ENCODE measurements around the gene RPL14. TPM values are rescaled to one million over a fixed set of nuclear protein-coding genes. Genes with fewer than 3 reads are reported as not detected.

RPL14 gene
- total RNA-seq, 1 donor from 2014 or later = 1,554 TPM

DNA sequence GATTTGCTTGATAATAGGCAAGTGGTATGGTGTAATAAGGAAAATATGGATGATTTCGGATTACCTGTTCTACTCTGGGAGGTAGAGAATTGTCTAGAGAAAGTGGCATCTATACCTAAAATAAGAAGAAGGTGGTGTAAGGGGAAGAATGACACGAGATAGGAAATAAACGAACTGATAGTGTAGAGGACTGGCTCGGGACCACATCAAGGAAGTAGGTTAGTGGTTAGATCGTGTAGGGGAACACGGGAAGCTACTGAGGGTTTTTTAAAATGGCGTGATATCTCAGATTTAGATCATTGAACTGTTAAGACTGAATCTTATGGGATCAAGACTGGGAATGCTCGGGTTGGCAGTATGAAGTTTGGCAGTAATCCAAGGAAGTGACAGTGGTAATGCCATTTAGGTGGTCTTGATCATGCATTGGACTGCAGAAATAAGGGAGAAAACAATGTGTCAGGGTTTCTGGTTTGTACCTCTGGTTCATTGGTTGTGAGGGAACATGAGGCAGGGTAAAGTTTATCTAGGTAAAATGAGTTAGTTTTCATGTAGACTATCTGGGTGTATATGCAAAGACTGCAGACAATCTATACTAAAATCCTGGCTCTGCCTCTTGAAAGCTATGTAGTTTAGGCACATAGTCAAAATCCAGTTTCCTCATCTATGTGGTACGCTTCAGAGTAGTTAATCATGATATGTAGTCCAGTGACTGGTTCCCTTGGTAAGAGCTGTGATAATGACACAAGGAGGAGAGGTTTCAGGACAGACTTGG lies 7.4 kb downstream of the RPL14 start:
- H3K9me3 ChIP-seq = no peaks in the 10 kb centered on the region
- H3K4me3 ChIP-seq = no peak overlapping the region
- no peaks in the 10 kb centered on the region for H3K4me1 ChIP-seq
- TF ChIP-seq, protein P1, sequence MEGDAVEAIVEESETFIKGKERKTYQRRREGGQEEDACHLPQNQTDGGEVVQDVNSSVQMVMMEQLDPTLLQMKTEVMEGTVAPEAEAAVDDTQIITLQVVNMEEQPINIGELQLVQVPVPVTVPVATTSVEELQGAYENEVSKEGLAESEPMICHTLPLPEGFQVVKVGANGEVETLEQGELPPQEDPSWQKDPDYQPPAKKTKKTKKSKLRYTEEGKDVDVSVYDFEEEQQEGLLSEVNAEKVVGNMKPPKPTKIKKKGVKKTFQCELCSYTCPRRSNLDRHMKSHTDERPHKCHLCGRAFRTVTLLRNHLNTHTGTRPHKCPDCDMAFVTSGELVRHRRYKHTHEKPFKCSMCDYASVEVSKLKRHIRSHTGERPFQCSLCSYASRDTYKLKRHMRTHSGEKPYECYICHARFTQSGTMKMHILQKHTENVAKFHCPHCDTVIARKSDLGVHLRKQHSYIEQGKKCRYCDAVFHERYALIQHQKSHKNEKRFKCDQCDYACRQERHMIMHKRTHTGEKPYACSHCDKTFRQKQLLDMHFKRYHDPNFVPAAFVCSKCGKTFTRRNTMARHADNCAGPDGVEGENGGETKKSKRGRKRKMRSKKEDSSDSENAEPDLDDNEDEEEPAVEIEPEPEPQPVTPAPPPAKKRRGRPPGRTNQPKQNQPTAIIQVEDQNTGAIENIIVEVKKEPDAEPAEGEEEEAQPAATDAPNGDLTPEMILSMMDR (IDR thresholded peaks at IDR 0.05) = no peak
- H3K27me3 ChIP-seq = no peaks in the 10 kb centered on the region
- no peak for ATAC-seq
- no peak for DNase-seq
- intact Hi-C loops (cut with DNase I) = no loop called here
- peaks cover 65% of the 10 kb centered on the region for H3K36me3 ChIP-seq
- no peak overlapping the region for H3K27ac ChIP-seq

GRCh38 chr3:40465111-40465407 lies 7.9 kb downstream of the RPL14 start:
- TF ChIP-seq, protein P1 (IDR thresholded peaks at IDR 0.05) = no peak
- Histone ChIP-seq H3K36me3 (peaks cover 60% of the 10 kb centered on the region), H3K4me3 (no peak overlapping the region), H3K27ac (no peak overlapping the region), H3K4me1 (no peaks in the 10 kb centered on the region), H3K9me3 (no peaks in the 10 kb centered on the region), H3K27me3 (no peaks in the 10 kb centered on the region)
- no peak for ATAC-seq
- intact Hi-C loops (cut with DNase I) = no loop called here
- DNase-seq = no peak

- H3K4me1 ChIP-seq = no peaks in the 10 kb centered on the region
- intact Hi-C loops (cut with DNase I) = no loop called here
- DNase-seq = no peak
- H3K27ac ChIP-seq = no peak overlapping the region
- H3K27me3 ChIP-seq = no peaks in the 10 kb centered on the region
- no peak overlapping the region for H3K4me3 ChIP-seq
- H3K36me3 ChIP-seq = peaks cover 56% of the 10 kb centered on the region
- TF ChIP-seq, protein P1 (IDR thresholded peaks at IDR 0.05) = no peak
- no peak for ATAC-seq
- no peaks in the 10 kb centered on the region for H3K9me3 ChIP-seq
Observed at GRCh38 chr3:40465456-40465855, 8.3 kb downstream of the RPL14 start.

DNA sequence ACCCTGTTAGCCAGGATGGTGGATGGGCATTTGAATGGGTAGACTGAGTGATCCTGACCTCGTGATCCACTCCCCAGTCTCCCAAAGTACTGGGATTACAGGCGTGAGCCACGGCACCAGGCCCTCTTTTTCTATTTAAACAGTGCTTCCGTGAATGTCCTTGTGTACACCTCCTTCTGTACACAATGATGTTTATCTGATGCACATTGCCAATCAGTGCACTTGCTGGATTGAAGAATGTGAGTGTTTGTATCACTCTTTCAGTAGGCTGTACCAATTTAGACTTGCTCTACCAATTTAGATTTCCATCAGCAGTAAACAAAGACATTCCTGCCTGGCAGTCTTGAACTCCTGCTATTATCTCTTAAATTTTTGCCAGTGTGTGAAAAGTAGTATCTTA lies 10.9 kb downstream of the RPL14 start:
- intact Hi-C loops (cut with DNase I) = no loop called here
- no peaks in the 10 kb centered on the region for H3K27me3 ChIP-seq
- no peak for DNase-seq
- no peak for ATAC-seq
- TF ChIP-seq, protein P1 (IDR thresholded peaks at IDR 0.05) = no peak
- H3K4me1 ChIP-seq = no peaks in the 10 kb centered on the region
- no peak overlapping the region for H3K27ac ChIP-seq
- peaks cover 30% of the 10 kb centered on the region for H3K36me3 ChIP-seq
- H3K4me3 ChIP-seq = no peak overlapping the region
- no peaks in the 10 kb centered on the region for H3K9me3 ChIP-seq

- intact Hi-C loops (cut with DNase I) = no loop called here
- Histone ChIP-seq H3K9me3 (no peaks in the 10 kb centered on the region), H3K36me3 (peaks cover 9% of the 10 kb centered on the region), H3K4me3 (no peak overlapping the region), H3K4me1 (no peaks in the 10 kb centered on the region), H3K27ac (no peak overlapping the region), H3K27me3 (no peaks in the 10 kb centered on the region)
- no peak for DNase-seq
- TF ChIP-seq, protein P1 (IDR thresholded peaks at IDR 0.05) = no peak
- ATAC-seq = no peak
Observed at GRCh38 chr3:40470701-40471100, 13.6 kb downstream of the RPL14 start.

Measured in upper lobe of right lung (tissue), 1 donor.